Suppressor macrophage treated with lipopolysaccharide for 4 hours (primary cell): ENCODE measurements around the gene HNRNPA1.
A peak's percentile ranks its signal among the peaks of the same experiment; 100 is the strongest.
"Not testable (repeated sequence)": the region's sequence is repeated elsewhere in the genome, so short reads cannot be mapped to it uniquely, and the experiment has no call there.

Source experiments
- DNase-seq: peaks from one replicate; pipeline ENCODE4 v3.0.0-alpha.2; 2020

Gene HNRNPA1

GRCh38 chr12:54299515-54300224 is 19.1 kb downstream of the HNRNPA1 start:
- no peak for DNase-seq

GRCh38 chr12:54300225-54300731 is 19.8 kb downstream of the HNRNPA1 start:
- no peak for DNase-seq

GRCh38 chr12:54300732-54301427 is 20.4 kb downstream of the HNRNPA1 start, which contains the start of gene NFE2:
Gene NFE2 (minus strand): TSS chr12:54301015. CDS start chr12:54295248, 5,767 bp downstream.
- peak; percentile 52 for DNase-seq

- no peak for DNase-seq
Measured at GRCh38 chr12:54301428-54302048, 21.0 kb downstream of the HNRNPA1 start.

GRCh38 chr12:54303640-54304039 is 23.1 kb downstream of the HNRNPA1 start:
- DNase-seq: no peak

GRCh38 chr12:54304187-54304810 is 23.8 kb downstream of the HNRNPA1 start:
- peak; percentile 72 for DNase-seq

GRCh38 chr12:54306925-54307741 is 26.6 kb downstream of the HNRNPA1 start:
- DNase-seq: peak; percentile 92

GRCh38 chr12:54311051-54311450 is 30.5 kb downstream of the HNRNPA1 start:
- no peak for DNase-seq

- DNase-seq: not testable (repeated sequence)
Measured at GRCh38 chr12:54312309-54312708, 31.8 kb downstream of the HNRNPA1 start.

- no peak for DNase-seq
Measured at GRCh38 chr12:54321363-54321762, 40.8 kb downstream of the HNRNPA1 start.

- DNase-seq: peak; percentile 99
Measured at GRCh38 chr12:54324617-54325441, 44.3 kb downstream of the HNRNPA1 start, which contains the start of gene COPZ1. Gene COPZ1 (plus strand): TSS chr12:54325131. CDS start chr12:54325164, 33 bp downstream.

GRCh38 chr12:54325442-54326109 is 45.0 kb downstream of the HNRNPA1 start:
- DNase-seq: not testable (repeated sequence)

- DNase-seq: no peak
Measured at GRCh38 chr12:54328595-54329337, 48.2 kb downstream of the HNRNPA1 start.

- no peak for DNase-seq
Measured at GRCh38 chr12:54329759-54330158, 49.2 kb downstream of the HNRNPA1 start.

- DNase-seq: no peak
Measured at GRCh38 chr12:54330442-54330841, 49.9 kb downstream of the HNRNPA1 start.

- DNase-seq: no peak
Measured at GRCh38 chr12:54331461-54331860, 50.9 kb downstream of the HNRNPA1 start.

- DNase-seq: no peak
Measured at GRCh38 chr12:54333420-54334034, 53.0 kb downstream of the HNRNPA1 start.
